HepG2 (cell line): ENCODE results near the gene LENEP. TPM values are rescaled to one million over a fixed set of nuclear protein-coding genes. Genes with fewer than 3 reads are reported as not detected.

Experiments
- CEBPZ ChIP-seq: IDR thresholded peaks from 2 replicates; pipeline ENCODE4 v1.6.1; 2012; ENCODE audit warnings: low read length, improper control_type of control experiment
- CERS6 ChIP-seq: sonication (generic); formaldehyde crosslinking; IDR thresholded peaks from 2 replicates; pipeline ENCODE4 v1.5.0; 2020; ENCODE audit warnings: missing genetic modification reagents
- CREM ChIP-seq, 2 experiments: sonication (generic) in 1 of 2; formaldehyde crosslinking in 1 of 2; IDR thresholded peaks; 2 replicates each; pipeline versions ENCODE4 v1.4.0 to v1.6.1; 2016 to 2020; ENCODE audit warnings: antibody characterized with exemption in 1 of 2, mild to moderate bottlenecking in 1 of 2, missing genetic modification reagents in 1 of 2
- EED ChIP-seq: sonication (generic); formaldehyde crosslinking; IDR thresholded peaks from 2 replicates; pipeline ENCODE4 v1.5.0; 2020; ENCODE audit warnings: mild to moderate bottlenecking, missing genetic modification reagents
- FIP1L1 ChIP-seq: fragments of 200-400 bp; formaldehyde crosslinking; IDR thresholded peaks from 2 replicates; pipeline ENCODE4 v1.6.1; 2018; ENCODE audit warnings: low read depth, mild to moderate bottlenecking, low read length, moderate library complexity, borderline replicate concordance; ENCODE audit not compliant: insufficient read depth
- GATA4 ChIP-seq: sonication (generic); IDR thresholded peaks from 2 replicates; pipeline ENCODE4 v1.6.1; 2016; ENCODE audit warnings: antibody characterized with exemption, low read depth, borderline replicate concordance
- MBD4 ChIP-seq: IDR thresholded peaks from 2 replicates; pipeline ENCODE4 v1.6.1; 2012; ENCODE audit warnings: low read length, inconsistent platforms, borderline replicate concordance
- MXD3 ChIP-seq: IDR thresholded peaks from 2 replicates; pipeline ENCODE4 v1.6.1; 2016; ENCODE audit warnings: mild to moderate bottlenecking, missing biosample characterization, missing genetic modification reagents
- SATB2 ChIP-seq: sonication (generic); formaldehyde crosslinking; IDR thresholded peaks from 2 replicates; pipeline ENCODE4 v1.5.0; 2020; ENCODE audit warnings: missing genetic modification reagents
- YY1 ChIP-seq: IDR thresholded peaks from 2 replicates; pipeline ENCODE4 v1.6.1; 2011; ENCODE audit warnings: low read length, low read depth, moderate library complexity, mild to moderate bottlenecking; ENCODE audit not compliant: insufficient read depth, insufficient replicate concordance
- ZFP62 ChIP-seq: sonication (generic); formaldehyde crosslinking; IDR thresholded peaks from 2 replicates; pipeline ENCODE4 v1.4.0; 2020; ENCODE audit warnings: missing genetic modification reagents
- ZNF264 ChIP-seq: sonication (generic); formaldehyde crosslinking; IDR thresholded peaks from 2 replicates; pipeline ENCODE4 v1.4.0; 2020; ENCODE audit warnings: missing genetic modification reagents
- ZNF333 ChIP-seq: sonication (generic); formaldehyde crosslinking; IDR thresholded peaks from 2 replicates; pipeline ENCODE4 v1.4.0; 2020; ENCODE audit warnings: mild to moderate bottlenecking, missing genetic modification reagents, borderline replicate concordance
- ZNF75D ChIP-seq: sonication (generic); formaldehyde crosslinking; IDR thresholded peaks from 2 replicates; pipeline ENCODE4 v1.8.1; 2023; ENCODE audit warnings: missing genetic modification reagents, mild to moderate bottlenecking, borderline replicate concordance
- ZUFSP ChIP-seq: sonication (generic); formaldehyde crosslinking; IDR thresholded peaks from 2 replicates; pipeline ENCODE4 v1.9.0; 2021; ENCODE audit warnings: missing genetic modification reagents, mild to moderate bottlenecking, borderline replicate concordance
- ZXDC ChIP-seq: sonication (generic); formaldehyde crosslinking; IDR thresholded peaks from 2 replicates; pipeline ENCODE4 v1.5.0; 2020; ENCODE audit warnings: mild to moderate bottlenecking, missing genetic modification reagents
- polyA plus RNA-seq, 8 experiments: library from polyadenylated mRNA; depleted of rRNA in 3 of 8; stranded (reverse) in 7 of 8; unstranded in 1 of 8; fragments of >200 nt; fragmentation: Illumina TruSeq in 4 of 8; extraction: Trizol in 4 of 8; gene quantifications; 2 replicates each; pipeline versions ENCODE4 v1.2.1 to v1.2.3, GENCODE V29; 2011 to 2016; ENCODE audit warnings: low read depth in 4 of 8, missing spikeins in 1 of 8, mixed read lengths in 1 of 8; ENCODE audit not compliant: insufficient read depth in 1 of 8
- total RNA-seq, 5 experiments: library from RNA; depleted of rRNA; stranded (reverse); fragments of >200 nt; fragmentation: Illumina TruSeq; extraction: Trizol; gene quantifications; 2 replicates each; pipeline ENCODE4 v1.2.3, GENCODE V29; 2016; ENCODE audit warnings: low read depth in 1 of 5

The LENEP gene
- total and polyA plus RNA-seq, 2 of the 13 experiments (the other 11 are each of a cell fraction or from before 2014, with no cell fraction given): 0.29 TPM; not detected in 1

- no peak for TF ChIP-seq CEBPZ
- no peak for TF ChIP-seq SATB2 (CRISPR knock-in tag)
- peak; percentile 46; the same call in 1 of the 2 replicates for TF ChIP-seq CREM (IDR thresholded peaks at IDR 0.05)
- no peak for TF ChIP-seq CREM (CRISPR knock-in tag; IDR thresholded peaks at IDR 0.05)
- peak; percentile 60; the same call in 1 of the 2 replicates for TF ChIP-seq GATA4
- no peak; the same call in 1 of the 2 replicates for TF ChIP-seq ZXDC (CRISPR knock-in tag)
- TF ChIP-seq EED (CRISPR knock-in tag): no peak
- TF ChIP-seq MBD4: no peak
- no peak for TF ChIP-seq ZUFSP (CRISPR knock-in tag)
- TF ChIP-seq MXD3 (CRISPR knock-in tag): no peak
- peak; percentile 66 for TF ChIP-seq ZNF264 (CRISPR knock-in tag)
- no peak for TF ChIP-seq ZNF75D
- TF ChIP-seq ZNF333 (CRISPR knock-in tag): no peak
- TF ChIP-seq ZFP62 (CRISPR knock-in tag): no peak
- no peak for TF ChIP-seq FIP1L1
- no peak for TF ChIP-seq CERS6 (CRISPR knock-in tag)
- TF ChIP-seq YY1: peak; percentile 31
Observed at GRCh38 chr1:154944401-154945159, 48.8 kb upstream of the LENEP start (continued).
